Neural cell (in vitro differentiated cells): ENCODE measurements around the gene ITGA11. TPM values are rescaled to one million over a fixed set of nuclear protein-coding genes. Genes with fewer than 3 reads are reported as not detected.

Source experiments
- H2AFZ ChIP-seq: fragments of 200-600, 300-800 bp; sonication (generic), shearing (Covaris generic); 2 replicates; pipeline ENCODE4 v1.6.0; 2014; ENCODE audit warnings: low read depth, mild to moderate bottlenecking, antibody characterized with exemption, low read length, moderate library complexity
- H3F3A ChIP-seq: fragments of 200-600 bp; shearing (Covaris generic); 2 replicates; pipeline ENCODE4 v1.6.1; 2016; ENCODE audit warnings: mild to moderate bottlenecking, moderate library complexity, mixed read lengths, antibody characterized with exemption, low read length; ENCODE audit not compliant: insufficient read depth, poor library complexity, severe bottlenecking
- H3K27ac ChIP-seq: fragments of 200-600, 300-800 bp; sonication (generic), shearing (Covaris generic); 2 replicates; pipeline ENCODE4 v1.5.1; 2014; ENCODE audit warnings: mild to moderate bottlenecking, low read length, moderate library complexity
- H3K27me3 ChIP-seq: fragments of 300-800, 200-600 bp; sonication (generic), shearing (Covaris generic); 2 replicates; pipeline ENCODE4 v1.6.0; 2014; ENCODE audit warnings: mild to moderate bottlenecking, low read depth, low read length, moderate library complexity; ENCODE audit not compliant: insufficient read depth
- H3K36me3 ChIP-seq: fragments of 300-800, 200-600 bp; sonication (generic), shearing (Covaris generic); 2 replicates; pipeline ENCODE4 v1.5.1; 2014; ENCODE audit warnings: mild to moderate bottlenecking, antibody characterized with exemption, low read length, moderate library complexity; ENCODE audit not compliant: insufficient read depth
- H3K4me2 ChIP-seq: fragments of 300-800, 200-600 bp; sonication (generic), shearing (Covaris generic); 2 replicates; pipeline ENCODE4 v1.6.0; 2014; ENCODE audit warnings: mild to moderate bottlenecking, low read length
- H3K4me3 ChIP-seq: fragments of 300-800, 200-600 bp; sonication (generic), shearing (Covaris generic); 2 replicates; pipeline ENCODE4 v1.5.1; 2014; ENCODE audit warnings: mild to moderate bottlenecking, low read length, moderate library complexity
- H3K79me2 ChIP-seq: fragments of 200-600 bp; shearing (Covaris generic); replicated peaks from 2 replicates; pipeline ENCODE4 v1.6.0; 2014; ENCODE audit warnings: mild to moderate bottlenecking, low read length, moderate library complexity; ENCODE audit not compliant: insufficient read depth
- H3K9ac ChIP-seq: fragments of 300-800, 200-600 bp; sonication (generic), shearing (Covaris generic); 2 replicates; pipeline ENCODE4 v1.6.1; 2016; ENCODE audit warnings: mild to moderate bottlenecking, low read length, mixed read lengths
- H3K9me2 ChIP-seq: fragments of 200-600 bp; shearing (Covaris generic); 2 replicates; pipeline ENCODE4 v1.6.1; 2016; ENCODE audit warnings: mild to moderate bottlenecking, low read length, mixed read lengths; ENCODE audit not compliant: insufficient read depth
- H3K9me3 ChIP-seq: fragments of 200-600, 300-800 bp; sonication (generic), shearing (Covaris generic); 2 replicates; pipeline ENCODE4 v1.6.1; 2016; ENCODE audit warnings: mild to moderate bottlenecking, mixed run types, low read length, moderate library complexity, mixed read lengths
- H4K20me1 ChIP-seq: fragments of 200-600 bp; shearing (Covaris generic); 2 replicates; pipeline ENCODE4 v1.6.1; 2016; ENCODE audit warnings: mild to moderate bottlenecking, mixed run types; ENCODE audit not compliant: insufficient read depth
- CTCF ChIP-seq: fragments of 450-650 bp; IDR thresholded peaks from 2 replicates; pipeline ENCODE4 v1.5.1; 2014; ENCODE audit warnings: antibody characterized with exemption, mild to moderate bottlenecking, moderate library complexity; ENCODE audit not compliant: poor library complexity, severe bottlenecking
- EP300 ChIP-seq: fragments of 450-650 bp; conservative IDR thresholded peaks from 2 replicates; pipeline ENCODE4 v1.6.1; 2014; ENCODE audit warnings: antibody characterized with exemption, mild to moderate bottlenecking, moderate library complexity; ENCODE audit not compliant: poor library complexity, severe bottlenecking
- EZH2 ChIP-seq: fragments of 200-600, 300-800 bp; shearing (Covaris generic), sonication (generic); IDR thresholded peaks from 2 replicates; pipeline ENCODE4 v1.6.1; 2014; ENCODE audit warnings: antibody characterized with exemption, low read length, borderline replicate concordance, mild to moderate bottlenecking; ENCODE audit not compliant: insufficient read depth, poor library complexity, severe bottlenecking
- MXI1 ChIP-seq: fragments of 450-650 bp; conservative IDR thresholded peaks from 2 replicates; pipeline ENCODE4 v1.6.1; 2014; ENCODE audit warnings: antibody characterized with exemption, mild to moderate bottlenecking; ENCODE audit not compliant: poor library complexity, severe bottlenecking
- POLR2AphosphoS5 ChIP-seq: IDR thresholded peaks from 2 replicates; pipeline ENCODE4 v1.6.1; 2012
- RAD21 ChIP-seq: fragments of 450-650 bp; conservative IDR thresholded peaks from 2 replicates; pipeline ENCODE4 v1.6.1; 2014; ENCODE audit warnings: antibody characterized with exemption, mild to moderate bottlenecking, moderate library complexity
- REST ChIP-seq: IDR thresholded peaks from 2 replicates; pipeline ENCODE4 v1.6.1; 2012; ENCODE audit warnings: borderline replicate concordance
- SMC3 ChIP-seq: fragments of 450-650 bp; conservative IDR thresholded peaks from 2 replicates; pipeline ENCODE4 v1.6.1; 2014; ENCODE audit warnings: antibody characterized with exemption, mild to moderate bottlenecking, moderate library complexity; ENCODE audit not compliant: poor library complexity
- TAF1 ChIP-seq: IDR thresholded peaks from 2 replicates; pipeline ENCODE4 v1.6.1; 2012; ENCODE audit warnings: low read depth
- polyA plus RNA-seq: library from polyadenylated mRNA; depleted of rRNA; stranded (reverse); fragments of >200 nt; gene quantifications from 2 replicates; pipeline ENCODE4 v1.2.3, GENCODE V29; 2014

The ITGA11 gene
- polyA plus RNA-seq, 1 donor from 2014 or later = not detected

- H3K9ac ChIP-seq = no peak overlapping the region
- H3K36me3 ChIP-seq = no peaks in the 10 kb centered on the region
- no peak overlapping the region for H3K27ac ChIP-seq
- H3K4me2 ChIP-seq = no peak overlapping the region
- H3K79me2 ChIP-seq = no peaks in the 10 kb centered on the region
- H3K27me3 ChIP-seq = no peaks in the 10 kb centered on the region
- TF ChIP-seq EZH2 = no peak
- no peak for TF ChIP-seq POLR2AphosphoS5
- TF ChIP-seq CTCF = no peak
- TF ChIP-seq REST = no peak
- no peak for TF ChIP-seq RAD21
- TF ChIP-seq SMC3 = no peak
- no peak for TF ChIP-seq TAF1
- no peak for TF ChIP-seq EP300
- TF ChIP-seq MXI1 = no peak
- H3K9me3 ChIP-seq = no peaks in the 10 kb centered on the region
- H4K20me1 ChIP-seq = no peaks in the 10 kb centered on the region
- H2AFZ ChIP-seq = no peak overlapping the region
- no peak overlapping the region for H3K4me3 ChIP-seq
- no peaks in the 10 kb centered on the region for H3K9me2 ChIP-seq
- H3F3A ChIP-seq = no peaks in the 10 kb centered on the region
Observed at GRCh38 chr15:68301301-68301700, 130.7 kb downstream of the ITGA11 start.

GRCh38 chr15:68300115-68300940 is 131.6 kb downstream of the ITGA11 start:
- H3K9me2 ChIP-seq = no peaks in the 10 kb centered on the region
- H3K4me2 ChIP-seq = no peak overlapping the region
- H2AFZ ChIP-seq = no peak overlapping the region
- H3K79me2 ChIP-seq = no peaks in the 10 kb centered on the region
- no peaks in the 10 kb centered on the region for H4K20me1 ChIP-seq
- H3K27me3 ChIP-seq = no peaks in the 10 kb centered on the region
- H3K27ac ChIP-seq = peak overlapping the region; percentile 53
- no peaks in the 10 kb centered on the region for H3K36me3 ChIP-seq
- TF ChIP-seq TAF1 (no peak), CTCF (no peak), EP300 (no peak), REST (no peak), MXI1 (no peak), POLR2AphosphoS5 (no peak), RAD21 (no peak), EZH2 (no peak), SMC3 (no peak)
- no peak overlapping the region for H3K9ac ChIP-seq
- H3K4me3 ChIP-seq = no peak overlapping the region
- H3F3A ChIP-seq = no peaks in the 10 kb centered on the region
- no peaks in the 10 kb centered on the region for H3K9me3 ChIP-seq
